Astrocyte of the cerebellum (primary cell): ENCODE results near the gene EFNA2.

Source experiments
- DNase-seq: peaks from one replicate; pipeline ENCODE4 v3.0.0-alpha.2; 2011; ENCODE audit warnings: low read depth
- H3K4me3 ChIP-seq: 2 replicates; pipeline ENCODE4 v1.5.1; 2011; ENCODE audit warnings: mild to moderate bottlenecking, low read depth, low read length, moderate library complexity
- CTCF ChIP-seq: IDR thresholded peaks from 2 replicates; pipeline ENCODE4 v1.5.1; 2012; ENCODE audit warnings: low read length, low read depth, moderate library complexity, mild to moderate bottlenecking; ENCODE audit errors: missing control alignments
- in situ Hi-C: cut with HindIII; loops from 2 replicates; pipeline ENCODE4 v1.10.0; 2017; ENCODE audit warnings: low sequenced_read_pairs

EFNA2 gene

GRCh38 chr19:1290703-1291651 lies 5.3 kb downstream of the EFNA2 start:
- in situ Hi-C loops = no loop called here

GRCh38 chr19:1291761-1292418 lies 6.2 kb downstream of the EFNA2 start:
- DNase-seq = no peak
- no peak for TF ChIP-seq CTCF
- H3K4me3 ChIP-seq = no peak overlapping the region
- in situ Hi-C loops = no loop called here

More at GRCh38 chr19:1290703-1291651, 5.3 kb downstream of the EFNA2 start:
- H3K4me3 ChIP-seq = no peak overlapping the region
- DNase-seq = no peak
- no peak for TF ChIP-seq CTCF

- H3K4me3 ChIP-seq = no peak overlapping the region
- no peak for TF ChIP-seq CTCF
- in situ Hi-C loops = no loop called here
- DNase-seq = no peak
These were observed 6.9 kb downstream of the EFNA2 start for GRCh38 chr19:1292419-1293151.

GRCh38 chr19:1293782-1294604 lies 8.3 kb downstream of the EFNA2 start:
- in situ Hi-C loops = no loop called here
- no peak for TF ChIP-seq CTCF
- no peak overlapping the region for H3K4me3 ChIP-seq
- no peak for DNase-seq

GRCh38 chr19:1294688-1295087 lies 9.0 kb downstream of the EFNA2 start:
- DNase-seq = no peak
- TF ChIP-seq CTCF = no peak
- no peak overlapping the region for H3K4me3 ChIP-seq
- in situ Hi-C loops = no loop called here
